Activated T-helper 2 cell treated with anti-CD3 and anti-CD28 coated beads, Interferon-gamma antibody, Interleukin-2, Interleukin-4, amounts not matched to agents 10 μg/mL and 5 μg/mL and 100 μg/mL, durations not matched to agents 14 hours and 24 hours and 36 hours (primary cell): ENCODE results near the gene GOLGA6L7. TPM values are rescaled to one million over a fixed set of nuclear protein-coding genes. Genes with fewer than 3 reads are reported as not detected.
"Not testable (repeated sequence)": the region's sequence is repeated elsewhere in the genome, so short reads cannot be mapped to it uniquely, and the experiment has no call there.

Experiments used
- DNase-seq: peaks from one replicate; pipeline ENCODE4 v3.0.0; 2021; ENCODE audit warnings: low spot score
- H3K27ac Mint-ChIP-seq: one replicate; pipeline ENCODE4 v1.8.0; 2021; ENCODE audit warnings: mixed read lengths
- H3K27me3 Mint-ChIP-seq: one replicate; pipeline ENCODE4 v1.8.0; 2021; ENCODE audit warnings: low read depth, mixed read lengths
- H3K36me3 Mint-ChIP-seq: one replicate; pipeline ENCODE4 v1.8.0; 2021; ENCODE audit warnings: low read depth, mixed read lengths
- H3K4me1 Mint-ChIP-seq: one replicate; pipeline ENCODE4 v1.8.0; 2021; ENCODE audit warnings: low read depth, mixed read lengths
- H3K4me3 Mint-ChIP-seq: one replicate; pipeline ENCODE4 v1.8.0; 2021; ENCODE audit warnings: low read depth, mild to moderate bottlenecking, moderate library complexity, mixed read lengths
- H3K9me3 Mint-ChIP-seq: one replicate; pipeline ENCODE4 v1.8.0; 2021; ENCODE audit warnings: mixed read lengths
- intact Hi-C: fragments of 100-400 bp; cut with micrococcal nuclease; formaldehyde crosslinking; loops from one replicate; pipeline ENCODE4 v1.15.1; 2023
- total RNA-seq: library from RNA; stranded (reverse); gene quantifications from 2 replicates; pipeline ENCODE4 v1.2.3, GENCODE V29; 2022

The GOLGA6L7 gene
- total RNA-seq, 1 donor from 2014 or later, result not detected

DNA sequence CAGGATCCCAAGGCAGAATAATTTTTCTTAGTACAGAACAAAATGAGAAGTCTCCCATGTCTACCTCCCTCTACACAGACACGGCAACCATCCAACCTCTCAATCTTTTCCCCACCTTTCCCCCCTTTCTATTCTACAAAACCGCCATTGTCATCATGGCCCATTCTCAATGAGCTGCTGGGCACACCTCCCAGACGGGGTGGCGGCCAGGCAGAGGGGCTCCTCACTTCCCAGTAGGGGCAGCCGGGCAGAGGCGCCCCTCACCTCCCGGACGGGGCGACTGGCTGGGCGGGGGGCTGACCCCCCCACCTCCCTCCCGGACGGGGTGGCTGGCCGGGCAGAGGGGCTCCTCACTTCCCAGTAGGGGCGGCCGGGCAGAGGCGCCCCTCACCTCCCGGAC, 827 bp upstream of the GOLGA6L7 start:
- intact Hi-C loops, H3K4me3 Mint-ChIP-seq, DNase-seq, H3K36me3 Mint-ChIP-seq, H3K9me3 Mint-ChIP-seq, H3K27me3 Mint-ChIP-seq, H3K27ac Mint-ChIP-seq: not testable (repeated sequence)
- peaks cover 14% of the 10 kb centered on the region for H3K4me1 Mint-ChIP-seq

DNA sequence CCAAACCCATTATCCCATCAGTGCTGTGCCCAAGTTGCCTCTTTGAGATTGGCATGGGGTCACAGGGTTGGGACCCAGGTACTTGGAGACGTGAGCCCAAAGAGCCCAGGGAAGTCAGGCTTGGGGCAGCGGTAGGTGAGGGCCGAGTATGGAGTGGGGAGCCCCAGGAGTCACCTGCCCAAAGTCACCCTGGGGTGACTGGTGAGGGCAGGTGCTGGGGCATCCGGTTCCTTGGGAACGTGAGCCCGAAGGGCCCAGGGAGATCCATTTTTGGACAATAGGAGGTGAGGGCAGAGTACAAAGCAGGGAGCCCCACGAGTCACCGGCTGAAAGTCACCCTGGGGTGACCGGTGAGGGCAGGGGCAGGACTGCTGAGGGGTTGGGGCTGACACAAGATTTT, 485 bp downstream of the GOLGA6L7 start:
- H3K27ac Mint-ChIP-seq, H3K27me3 Mint-ChIP-seq, H3K4me3 Mint-ChIP-seq, H3K36me3 Mint-ChIP-seq, DNase-seq, intact Hi-C loops, H3K9me3 Mint-ChIP-seq: not testable (repeated sequence)
- H3K4me1 Mint-ChIP-seq, result peaks cover 11% of the 10 kb centered on the region

DNA sequence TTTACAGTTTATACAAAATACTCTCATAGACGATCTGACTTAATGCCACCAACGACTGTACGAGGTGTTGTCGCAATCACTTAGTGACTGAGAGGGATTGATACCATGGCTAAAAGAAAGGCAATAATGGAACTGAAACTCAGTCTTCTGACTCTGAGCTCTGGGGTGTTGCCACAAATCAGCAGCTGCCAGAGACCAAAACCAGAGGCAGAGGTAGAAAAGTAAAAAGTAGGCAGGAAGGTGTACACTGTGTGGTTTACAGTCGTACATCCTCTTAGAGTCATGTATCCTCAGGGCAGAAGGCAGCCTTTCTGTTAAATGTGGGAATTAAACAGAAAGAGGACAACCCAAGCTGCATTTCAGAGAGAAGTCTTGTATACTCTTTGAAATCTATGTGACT, 1.2 kb downstream of the GOLGA6L7 start:
- peak; percentile 48 for DNase-seq
- intact Hi-C loops, H3K27me3 Mint-ChIP-seq, H3K9me3 Mint-ChIP-seq, H3K27ac Mint-ChIP-seq, H3K36me3 Mint-ChIP-seq, H3K4me3 Mint-ChIP-seq: not testable (repeated sequence)
- H3K4me1 Mint-ChIP-seq, result peaks cover 11% of the 10 kb centered on the region

DNA sequence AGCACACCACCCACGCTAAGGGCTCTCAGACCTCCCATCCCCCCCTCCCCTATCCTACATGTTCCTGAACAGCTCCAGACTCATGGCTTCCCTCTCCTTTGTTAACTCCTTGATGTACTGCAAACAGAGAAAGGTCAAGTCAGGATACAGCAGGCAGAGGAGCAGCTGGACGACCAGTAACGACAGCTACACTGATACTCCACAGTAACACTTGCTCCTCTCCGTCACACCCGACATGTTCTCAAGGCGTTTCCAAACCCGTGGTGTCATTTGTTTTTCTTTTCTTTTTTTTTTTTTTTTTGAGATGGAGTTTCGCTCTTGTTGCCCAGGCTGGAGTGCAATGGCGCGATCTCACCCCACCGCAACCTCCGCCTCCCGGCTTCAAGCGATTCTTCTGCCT, 4.3 kb downstream of the GOLGA6L7 start:
- H3K9me3 Mint-ChIP-seq, H3K27me3 Mint-ChIP-seq, H3K36me3 Mint-ChIP-seq, intact Hi-C loops, H3K4me3 Mint-ChIP-seq, DNase-seq, H3K27ac Mint-ChIP-seq: not testable (repeated sequence)
- H3K4me1 Mint-ChIP-seq, result peaks cover 11% of the 10 kb centered on the region

DNA sequence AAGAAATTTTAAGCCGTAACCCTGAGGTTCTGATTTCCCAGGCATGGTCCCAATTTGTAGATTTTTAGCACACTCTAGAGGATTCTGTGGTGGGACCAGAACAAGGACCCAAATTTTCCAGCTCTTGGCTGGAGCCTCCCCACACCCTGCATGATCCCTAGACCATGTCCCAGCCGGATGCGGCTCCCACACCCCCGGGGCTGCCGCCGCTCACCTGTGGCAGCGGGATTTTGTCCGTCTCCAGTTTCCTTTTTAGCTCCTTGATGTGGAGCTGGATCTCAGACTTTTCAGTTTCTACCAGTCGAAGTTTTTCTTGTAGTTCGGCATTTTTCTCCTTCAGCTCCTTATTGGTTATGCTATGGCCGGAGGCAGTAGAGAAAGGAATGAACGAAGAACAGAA, 4.9 kb downstream of the GOLGA6L7 start:
- peaks cover 11% of the 10 kb centered on the region for H3K4me1 Mint-ChIP-seq
- H3K9me3 Mint-ChIP-seq, H3K36me3 Mint-ChIP-seq, DNase-seq, H3K27me3 Mint-ChIP-seq, H3K27ac Mint-ChIP-seq, H3K4me3 Mint-ChIP-seq, intact Hi-C loops: not testable (repeated sequence)

DNA sequence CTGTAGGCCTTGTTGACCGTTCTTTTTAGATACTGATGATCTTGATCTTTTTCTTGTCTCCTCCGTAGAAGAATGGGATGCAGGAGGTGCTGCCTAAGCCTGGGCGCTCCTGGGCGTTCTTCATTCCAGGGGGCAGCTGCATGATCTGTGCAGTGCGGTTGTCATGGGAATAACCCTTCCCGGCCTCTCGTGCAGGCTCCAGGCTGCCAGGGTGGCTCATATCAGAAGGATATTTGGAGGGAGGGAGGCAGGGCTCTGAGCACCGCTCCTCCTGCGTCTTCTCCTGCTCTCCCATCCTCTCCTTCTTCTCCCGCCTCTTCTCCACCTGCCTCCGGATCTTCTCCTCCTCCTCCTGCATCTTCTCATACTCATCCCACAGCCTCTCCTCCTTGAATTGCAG, 6.2 kb downstream of the GOLGA6L7 start:
- intact Hi-C loops, H3K36me3 Mint-ChIP-seq, H3K4me3 Mint-ChIP-seq, H3K9me3 Mint-ChIP-seq, H3K27ac Mint-ChIP-seq, H3K4me1 Mint-ChIP-seq, DNase-seq, H3K27me3 Mint-ChIP-seq: not testable (repeated sequence)

DNA sequence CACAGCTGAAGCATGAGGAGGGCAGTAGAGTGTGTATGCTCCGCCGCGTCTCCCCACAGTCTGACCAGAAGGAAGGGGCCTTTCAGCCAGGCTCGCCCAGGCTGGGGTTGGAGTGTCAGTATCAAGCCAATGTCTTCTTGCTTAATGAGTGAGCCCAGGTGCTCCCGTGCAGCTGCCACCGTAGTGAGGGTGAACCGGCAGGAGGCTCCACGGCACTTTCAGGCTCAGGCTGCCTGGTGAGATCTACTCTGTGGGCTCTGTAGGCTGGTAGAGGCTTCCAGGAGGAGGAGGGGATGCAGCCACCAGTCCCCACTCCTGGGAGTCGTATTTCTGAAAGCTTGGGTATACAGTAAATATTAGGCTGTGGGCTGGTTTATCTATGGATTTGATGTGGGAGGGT, 8.2 kb downstream of the GOLGA6L7 start:
- H3K27ac Mint-ChIP-seq, H3K4me1 Mint-ChIP-seq, DNase-seq, H3K9me3 Mint-ChIP-seq, intact Hi-C loops, H3K36me3 Mint-ChIP-seq, H3K4me3 Mint-ChIP-seq, H3K27me3 Mint-ChIP-seq: not testable (repeated sequence)

DNA sequence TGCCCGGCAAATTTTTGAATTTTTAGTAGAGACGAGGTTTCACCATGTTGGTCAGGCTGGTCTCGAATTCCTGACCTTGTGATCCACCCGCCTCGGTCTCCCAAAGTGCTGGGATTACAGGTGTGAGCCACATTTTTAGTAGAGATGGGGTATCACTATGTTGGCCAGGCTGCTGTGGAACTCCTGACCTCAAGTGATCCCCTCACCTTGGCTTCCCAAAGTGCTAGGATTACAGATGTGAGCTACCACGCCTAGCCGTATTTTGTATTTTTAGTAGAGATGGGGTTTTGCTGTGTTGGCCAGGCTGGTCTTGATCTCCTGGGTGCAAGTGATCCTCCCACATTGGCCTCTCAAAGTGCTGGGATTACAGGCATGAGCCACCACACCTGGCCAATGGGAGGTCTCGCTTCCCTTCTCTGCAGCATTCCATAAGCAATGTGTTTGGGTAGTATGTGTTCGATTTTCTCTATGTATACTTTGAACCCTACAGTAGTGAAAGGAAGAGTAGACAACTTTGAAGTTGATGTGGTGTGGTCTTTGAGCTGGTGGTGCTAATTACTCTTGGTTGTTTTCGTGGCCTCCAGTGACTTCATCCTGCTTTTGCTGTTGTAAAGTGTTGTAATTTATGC, 13.4 kb downstream of the GOLGA6L7 start:
- H3K4me3 Mint-ChIP-seq, H3K27ac Mint-ChIP-seq, H3K9me3 Mint-ChIP-seq, intact Hi-C loops, H3K4me1 Mint-ChIP-seq, DNase-seq, H3K36me3 Mint-ChIP-seq: not testable (repeated sequence)
- H3K27me3 Mint-ChIP-seq, result peaks cover 12% of the 10 kb centered on the region

DNA sequence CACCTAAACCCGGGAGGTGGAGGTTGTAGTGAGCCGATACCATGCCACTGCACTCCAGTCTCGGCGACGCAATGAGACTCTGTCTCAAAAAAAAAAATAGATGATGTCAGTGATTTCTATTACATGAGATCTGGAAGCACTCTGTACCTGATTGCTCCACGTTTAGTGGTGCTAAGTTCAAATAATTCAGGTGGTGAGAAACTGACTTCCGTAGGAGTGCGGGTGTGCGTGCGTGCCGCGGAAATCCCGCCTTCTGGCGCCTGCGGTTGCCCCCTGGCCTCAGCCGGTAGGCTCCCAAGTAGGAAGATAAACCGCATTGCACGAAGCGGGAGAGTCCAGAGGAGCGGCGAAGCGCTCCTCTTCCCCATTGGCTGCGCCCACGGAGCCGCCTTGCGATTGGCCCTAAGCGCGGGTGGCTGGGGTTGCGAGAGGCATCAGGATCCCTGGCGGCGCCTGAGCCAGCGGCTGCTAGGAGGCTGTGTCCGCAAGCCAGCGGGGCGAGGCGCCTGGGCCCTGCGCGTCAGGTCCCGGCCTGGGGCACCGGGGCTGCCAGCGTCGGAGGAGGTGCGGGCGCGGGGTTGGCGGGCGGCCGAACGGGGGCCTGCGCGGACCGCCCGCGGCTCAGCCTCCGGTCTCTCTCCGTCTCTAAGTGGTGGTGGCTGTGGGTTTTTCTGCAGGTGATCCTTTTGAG, 16.4 kb downstream of the GOLGA6L7 start:
- intact Hi-C loops, H3K9me3 Mint-ChIP-seq, H3K4me1 Mint-ChIP-seq, H3K36me3 Mint-ChIP-seq, H3K27ac Mint-ChIP-seq: not testable (repeated sequence)
- peak; percentile 53 for DNase-seq
- Mint-ChIP-seq H3K27me3 (peaks cover 25% of the 10 kb centered on the region), H3K4me3 (peak overlapping the region; percentile 67)

DNA sequence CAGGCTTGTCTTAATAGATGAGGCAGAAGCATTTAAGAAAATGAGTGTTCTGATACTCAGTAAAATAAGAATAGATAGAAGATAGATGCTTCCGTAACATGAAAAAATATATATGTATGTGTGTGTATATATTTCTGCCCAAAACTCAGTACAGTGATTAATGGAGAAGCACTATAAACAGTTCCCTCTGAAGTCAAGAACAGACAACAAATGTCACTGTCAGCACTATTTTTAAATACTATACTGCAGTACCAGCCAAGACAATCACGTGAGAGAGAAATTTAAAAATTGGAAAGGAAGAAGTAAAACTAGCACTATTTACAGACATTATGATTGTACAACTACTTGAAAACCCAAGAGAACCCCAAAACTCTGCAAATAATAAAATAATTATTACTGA, 27.0 kb downstream of the GOLGA6L7 start:
- H3K36me3 Mint-ChIP-seq, H3K4me3 Mint-ChIP-seq, intact Hi-C loops, H3K9me3 Mint-ChIP-seq, H3K27ac Mint-ChIP-seq, DNase-seq: not testable (repeated sequence)
- H3K27me3 Mint-ChIP-seq, result peaks cover 13% of the 10 kb centered on the region
- peaks cover 10% of the 10 kb centered on the region for H3K4me1 Mint-ChIP-seq

DNA sequence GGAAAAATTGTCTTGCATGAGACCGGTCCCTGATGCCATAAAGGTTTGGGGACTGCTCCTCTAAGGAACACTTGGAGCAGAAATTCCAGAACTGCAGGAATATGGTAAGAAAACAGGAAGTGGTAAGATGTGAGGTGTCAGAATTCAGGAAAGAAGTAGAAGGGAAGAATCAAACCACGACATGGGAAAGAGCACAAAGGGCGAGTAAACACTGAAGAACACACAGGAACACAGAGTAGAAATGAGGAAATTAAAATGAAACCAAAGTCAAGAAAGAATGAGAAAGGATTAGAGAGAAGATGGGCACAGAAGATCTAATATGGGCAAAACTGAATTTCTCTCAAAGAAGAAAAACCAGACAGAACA, 28.5 kb downstream of the GOLGA6L7 start:
- DNase-seq, H3K36me3 Mint-ChIP-seq, H3K9me3 Mint-ChIP-seq, H3K27ac Mint-ChIP-seq, H3K4me3 Mint-ChIP-seq, intact Hi-C loops: not testable (repeated sequence)
- H3K27me3 Mint-ChIP-seq, result peaks cover 14% of the 10 kb centered on the region
- H3K4me1 Mint-ChIP-seq, result peaks cover 10% of the 10 kb centered on the region

DNA sequence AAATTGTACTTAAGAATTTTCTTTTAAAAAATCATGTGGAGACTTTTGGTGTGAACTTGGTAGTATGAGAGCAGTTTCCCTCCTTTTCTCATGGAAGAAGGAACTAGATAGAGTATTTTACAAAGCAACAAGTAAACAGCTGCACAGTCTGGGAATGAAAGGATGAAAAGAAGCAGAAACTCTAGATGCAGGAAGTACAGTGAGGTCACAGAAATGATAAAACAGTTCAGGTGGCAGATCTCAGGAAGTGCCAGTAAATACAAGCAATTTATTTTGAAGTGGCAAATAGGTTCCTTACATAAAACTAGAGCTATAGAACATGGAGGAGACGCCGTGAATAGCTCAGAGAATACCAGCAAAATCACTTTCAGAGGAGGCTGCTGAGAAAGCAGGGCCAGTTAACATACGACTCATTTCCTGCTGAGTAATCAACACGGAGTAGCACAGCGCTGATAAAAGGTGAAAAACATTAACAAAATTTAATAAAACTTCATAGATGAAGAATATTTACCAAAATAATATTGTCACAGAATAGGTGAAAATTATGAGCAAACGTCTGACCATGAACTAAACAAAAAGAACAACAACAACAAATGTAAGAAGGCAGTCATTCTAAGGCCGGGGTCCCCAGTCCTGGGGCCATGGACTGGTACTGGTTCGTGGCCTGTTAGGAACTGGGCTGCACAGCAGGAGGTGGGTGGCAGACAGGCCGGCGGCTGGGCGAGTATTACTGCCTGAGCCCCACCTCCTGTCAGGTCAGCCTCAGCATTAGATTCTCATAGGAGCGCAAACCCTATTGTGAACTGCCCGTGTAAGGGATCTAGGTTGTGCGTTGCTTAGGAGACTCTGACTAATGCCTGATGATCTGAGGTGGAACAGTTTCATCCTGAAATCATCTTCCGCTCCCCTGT, 29.2 kb downstream of the GOLGA6L7 start:
- H3K27ac Mint-ChIP-seq, DNase-seq, H3K9me3 Mint-ChIP-seq, H3K4me3 Mint-ChIP-seq, H3K36me3 Mint-ChIP-seq, intact Hi-C loops: not testable (repeated sequence)
- Mint-ChIP-seq H3K4me1 (peaks cover 10% of the 10 kb centered on the region), H3K27me3 (peaks cover 18% of the 10 kb centered on the region)

DNA sequence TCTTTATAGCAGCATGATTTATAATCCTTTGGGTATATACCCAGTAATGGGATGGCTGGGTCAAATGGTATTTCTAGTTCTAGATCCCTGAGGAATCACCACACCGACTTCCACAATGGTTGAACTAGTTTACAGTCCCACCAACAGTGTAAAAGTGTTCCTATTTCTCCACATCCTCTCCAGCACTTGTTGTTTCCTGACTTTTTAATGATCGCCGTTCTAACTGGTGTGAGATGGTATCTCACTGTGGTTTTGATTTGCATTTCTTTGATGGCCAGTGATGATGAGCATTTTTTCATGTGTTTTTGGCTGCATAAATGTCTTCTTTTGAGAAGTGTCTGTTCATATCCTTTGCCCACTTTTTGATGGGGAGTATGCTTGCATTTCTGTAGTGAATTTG, 30.3 kb downstream of the GOLGA6L7 start:
- intact Hi-C loops, H3K36me3 Mint-ChIP-seq, H3K4me3 Mint-ChIP-seq, DNase-seq, H3K27ac Mint-ChIP-seq, H3K9me3 Mint-ChIP-seq: not testable (repeated sequence)
- Mint-ChIP-seq H3K4me1 (peaks cover 18% of the 10 kb centered on the region), H3K27me3 (peaks cover 22% of the 10 kb centered on the region)
